ENCODE measurements around the gene SKP2.
"Not testable (repeated sequence)": the region's sequence is repeated elsewhere in the genome, so short reads cannot be mapped to it uniquely, and the experiment has no call there.

SKP2 gene

GRCh38 chr5:36151434-36152323 lies at the start of gene SKP2, which contains the start of gene LMBRD2:
Gene SKP2, plus strand, starts transcription at chr5:36152111. Its CDS starts 152 bp downstream, at chr5:36152263.
Gene LMBRD2, minus strand, starts transcription at chr5:36151887. Its CDS starts 8,538 bp downstream, at chr5:36143349.
- DNase-seq = peak; percentile 98

- DNase-seq = no peak
Measured at GRCh38 chr5:36105819-36106218, 46.1 kb upstream of the SKP2 start.

- DNase-seq = no peak
Measured at GRCh38 chr5:36108758-36109460, 43.0 kb upstream of the SKP2 start.

- DNase-seq = no peak
Measured at GRCh38 chr5:36111238-36111637, 40.7 kb upstream of the SKP2 start.

GRCh38 chr5:36125868-36126267 lies 26.0 kb upstream of the SKP2 start:
- DNase-seq = no peak

- no peak for DNase-seq
Measured at GRCh38 chr5:36128795-36129194, 23.1 kb upstream of the SKP2 start.

GRCh38 chr5:36129666-36130065 lies 22.2 kb upstream of the SKP2 start:
- DNase-seq = not testable (repeated sequence)

- DNase-seq = not testable (repeated sequence)
Measured at GRCh38 chr5:36133009-36133408, 18.9 kb upstream of the SKP2 start.

- DNase-seq = no peak
Measured at GRCh38 chr5:36135988-36136387, 15.9 kb upstream of the SKP2 start.

GRCh38 chr5:36136581-36136980 lies 15.3 kb upstream of the SKP2 start:
- DNase-seq = no peak

GRCh38 chr5:36138900-36139683 lies 12.8 kb upstream of the SKP2 start:
- DNase-seq = no peak

GRCh38 chr5:36145311-36145710 lies 6.6 kb upstream of the SKP2 start:
- DNase-seq = no peak

GRCh38 chr5:36146390-36146789 lies 5.5 kb upstream of the SKP2 start:
- no peak for DNase-seq

GRCh38 chr5:36147681-36148080 lies 4.2 kb upstream of the SKP2 start:
- DNase-seq = no peak

- peak; percentile 26 for DNase-seq
Measured at GRCh38 chr5:36150676-36151433, 1.1 kb upstream of the SKP2 start.

- DNase-seq = peak; percentile 29
Measured at GRCh38 chr5:36152324-36153297, 700 bp downstream of the SKP2 start.

- no peak for DNase-seq
Measured at GRCh38 chr5:36153298-36153677, 1.4 kb downstream of the SKP2 start.

GRCh38 chr5:36153726-36154125 lies 1.8 kb downstream of the SKP2 start:
- no peak for DNase-seq

- DNase-seq = no peak
Measured at GRCh38 chr5:36155291-36155690, 3.4 kb downstream of the SKP2 start.

GRCh38 chr5:36156121-36156601 lies 4.2 kb downstream of the SKP2 start:
- peak; percentile 88 for DNase-seq

- DNase-seq = peak; percentile 96
Measured at GRCh38 chr5:36156619-36157018, 4.7 kb downstream of the SKP2 start.
